A549 (cell line): ENCODE results near the gene PLCB3.

Experiments used
- HOXA7 ChIP-seq: fragments of 250-450 bp; sonication (Bioruptor Pico); IDR thresholded peaks from 2 replicates; pipeline ENCODE4 v1.5.0; 2020; ENCODE audit warnings: mild to moderate bottlenecking, moderate library complexity
- JUN ChIP-seq, 2 experiments: fragments of >200 bp; sonication (Bioruptor Twin); formaldehyde crosslinking; IDR thresholded peaks; 2 replicates in 1 of 2; 3 replicates in 1 of 2; pipeline ENCODE4 v1.6.1; 2016 to 2017
- JUNB ChIP-seq: fragments of >200 bp; sonication (Bioruptor Twin); formaldehyde crosslinking; IDR thresholded peaks from 2 replicates; pipeline ENCODE4 v1.6.1; 2016
- MYC ChIP-seq: IDR thresholded peaks from 2 replicates; pipeline ENCODE4 v1.6.1; 2012; ENCODE audit warnings: mild to moderate bottlenecking, inconsistent platforms, low read length, improper control_type of control experiment, borderline replicate concordance
- POLR2A ChIP-seq: IDR thresholded peaks from 2 replicates; pipeline ENCODE4 v1.6.1; 2012; ENCODE audit warnings: mild to moderate bottlenecking, low read length
- RAD21 ChIP-seq, 2 experiments: fragments of >200 bp in 1 of 2; sonication (Bioruptor Twin) in 1 of 2; formaldehyde crosslinking in 1 of 2; IDR thresholded peaks in 1 of 2; conservative IDR thresholded peaks in 1 of 2; 2 replicates in 1 of 2; 3 replicates in 1 of 2; pipeline ENCODE4 v1.6.1; 2012 to 2018; ENCODE audit warnings: inconsistent platforms in 1 of 2
- RARB ChIP-seq: fragments of 250-450 bp; sonication (Bioruptor Pico); IDR thresholded peaks from 2 replicates; pipeline ENCODE4 v1.8.0; 2021; ENCODE audit warnings: mild to moderate bottlenecking, moderate library complexity
- RFX5 ChIP-seq: fragments of 450-650 bp; IDR thresholded peaks from 2 replicates; pipeline ENCODE4 v1.7.1; 2014; ENCODE audit warnings: antibody characterized with exemption, mild to moderate bottlenecking, moderate library complexity
- TF ChIP-seq, protein P1 (sequence below): fragments of >200 bp; sonication (Bioruptor Twin); formaldehyde crosslinking; IDR thresholded peaks from 3 replicates; pipeline ENCODE4 v1.5.1; 2016
- TF ChIP-seq, protein P2 (sequence below): fragments of 250-450 bp; sonication (Bioruptor Pico); IDR thresholded peaks from 2 replicates; pipeline ENCODE4 v1.5.0; 2021; ENCODE audit warnings: mild to moderate bottlenecking, moderate library complexity, borderline replicate concordance

DNA sequence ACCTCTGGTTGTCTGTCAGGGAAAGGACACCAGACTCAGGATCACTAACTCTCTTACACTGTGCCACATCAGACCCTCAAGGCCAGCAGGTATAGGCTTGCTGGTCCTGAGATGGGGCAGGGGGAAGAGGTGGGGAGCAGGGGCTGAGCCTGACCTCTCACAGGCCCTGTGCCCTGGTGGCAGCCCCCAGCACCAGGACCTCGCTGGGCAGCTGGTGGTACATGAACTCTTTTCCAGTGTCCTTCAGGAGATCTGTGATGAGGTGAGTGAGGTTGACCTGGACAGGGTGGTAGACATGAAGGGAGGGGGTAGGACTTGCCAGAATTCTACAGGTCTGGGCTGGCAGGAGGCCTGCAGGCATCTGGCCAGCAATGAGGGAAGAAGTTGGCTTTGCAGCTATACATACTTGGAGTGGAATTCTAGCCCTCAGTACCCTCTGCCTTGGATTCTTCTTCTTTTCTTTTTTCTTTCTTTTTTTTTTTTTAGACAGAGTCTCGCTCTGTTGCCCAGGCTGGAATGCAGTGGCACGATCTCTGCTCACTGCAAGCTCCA lies 23.8 kb upstream of the PLCB3 start:
- no peak for TF ChIP-seq POLR2A
- no peak for TF ChIP-seq JUN (IDR thresholded peaks at IDR 0.05)
- TF ChIP-seq, protein P1, sequence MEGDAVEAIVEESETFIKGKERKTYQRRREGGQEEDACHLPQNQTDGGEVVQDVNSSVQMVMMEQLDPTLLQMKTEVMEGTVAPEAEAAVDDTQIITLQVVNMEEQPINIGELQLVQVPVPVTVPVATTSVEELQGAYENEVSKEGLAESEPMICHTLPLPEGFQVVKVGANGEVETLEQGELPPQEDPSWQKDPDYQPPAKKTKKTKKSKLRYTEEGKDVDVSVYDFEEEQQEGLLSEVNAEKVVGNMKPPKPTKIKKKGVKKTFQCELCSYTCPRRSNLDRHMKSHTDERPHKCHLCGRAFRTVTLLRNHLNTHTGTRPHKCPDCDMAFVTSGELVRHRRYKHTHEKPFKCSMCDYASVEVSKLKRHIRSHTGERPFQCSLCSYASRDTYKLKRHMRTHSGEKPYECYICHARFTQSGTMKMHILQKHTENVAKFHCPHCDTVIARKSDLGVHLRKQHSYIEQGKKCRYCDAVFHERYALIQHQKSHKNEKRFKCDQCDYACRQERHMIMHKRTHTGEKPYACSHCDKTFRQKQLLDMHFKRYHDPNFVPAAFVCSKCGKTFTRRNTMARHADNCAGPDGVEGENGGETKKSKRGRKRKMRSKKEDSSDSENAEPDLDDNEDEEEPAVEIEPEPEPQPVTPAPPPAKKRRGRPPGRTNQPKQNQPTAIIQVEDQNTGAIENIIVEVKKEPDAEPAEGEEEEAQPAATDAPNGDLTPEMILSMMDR: no peak
- TF ChIP-seq RARB (CRISPR knock-in tag): no peak
- TF ChIP-seq RAD21 (conservative IDR thresholded peaks at IDR 0.05 in 1 of 2, IDR thresholded peaks at IDR 0.05 in 1 of 2): no peak
- no peak for TF ChIP-seq HOXA7
- no peak for TF ChIP-seq JUNB
- no peak for TF ChIP-seq RFX5
- TF ChIP-seq, protein P2, sequence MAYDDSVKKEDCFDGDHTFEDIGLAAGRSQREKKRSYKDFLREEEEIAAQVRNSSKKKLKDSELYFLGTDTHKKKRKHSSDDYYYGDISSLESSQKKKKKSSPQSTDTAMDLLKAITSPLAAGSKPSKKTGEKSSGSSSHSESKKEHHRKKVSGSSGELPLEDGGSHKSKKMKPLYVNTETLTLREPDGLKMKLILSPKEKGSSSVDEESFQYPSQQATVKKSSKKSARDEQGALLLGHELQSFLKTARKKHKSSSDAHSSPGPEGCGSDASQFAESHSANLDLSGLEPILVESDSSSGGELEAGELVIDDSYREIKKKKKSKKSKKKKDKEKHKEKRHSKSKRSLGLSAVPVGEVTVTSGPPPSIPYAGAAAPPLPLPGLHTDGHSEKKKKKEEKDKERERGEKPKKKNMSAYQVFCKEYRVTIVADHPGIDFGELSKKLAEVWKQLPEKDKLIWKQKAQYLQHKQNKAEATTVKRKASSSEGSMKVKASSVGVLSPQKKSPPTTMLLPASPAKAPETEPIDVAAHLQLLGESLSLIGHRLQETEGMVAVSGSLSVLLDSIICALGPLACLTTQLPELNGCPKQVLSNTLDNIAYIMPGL (CRISPR knock-in tag): no peak
- no peak for TF ChIP-seq MYC
